Stimulated activated CD8-positive, alpha-beta memory T cell treated with anti-CD3 and anti-CD28 coated beads, Interleukin-12 subunit alpha, Interleukin-12 subunit beta, amount 100 ng/mL, for 24 hours (primary cell): ENCODE results near the gene EGR2.

Experiments used
- DNase-seq: peaks from one replicate; pipeline ENCODE4 v3.0.0-alpha.2; 2020; ENCODE audit errors: extremely low read depth

Gene EGR2

DNA sequence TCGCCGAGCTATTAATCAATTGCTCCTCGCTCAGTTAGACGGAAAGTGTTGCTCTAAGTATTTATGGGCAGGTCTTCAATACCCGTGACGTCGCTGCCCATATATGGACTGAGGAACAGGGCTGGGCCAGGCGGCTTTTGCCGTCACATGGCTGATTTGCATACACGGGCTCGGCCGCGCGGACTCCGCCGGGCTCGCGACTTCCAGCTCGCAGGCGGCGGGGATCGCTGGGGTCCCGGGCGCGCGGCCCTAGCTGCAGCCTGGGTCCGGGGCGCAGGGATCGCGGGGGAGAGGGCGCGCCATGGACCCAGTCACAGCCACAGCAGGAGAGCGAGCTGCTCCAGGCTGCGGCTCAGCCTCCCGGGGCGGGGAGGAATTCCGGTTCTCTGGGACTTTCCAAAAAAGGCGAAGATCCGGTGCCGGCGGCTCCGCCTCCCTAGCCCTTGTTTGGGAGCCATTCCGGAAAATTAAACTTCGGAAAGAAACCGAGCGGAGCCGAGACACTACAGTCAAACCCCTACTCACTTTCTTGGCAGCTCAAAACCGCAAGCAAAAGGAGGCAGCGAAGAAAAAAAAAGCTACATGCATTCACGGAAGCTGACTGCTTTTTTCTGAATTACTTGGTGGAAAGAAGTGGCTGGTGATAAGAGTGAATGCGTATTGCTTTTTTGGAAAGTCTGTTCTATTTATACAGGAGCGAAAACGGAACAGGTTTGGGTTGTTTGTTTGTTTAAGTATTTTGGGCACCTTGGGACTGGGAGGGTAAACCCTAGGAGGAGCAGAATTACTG lies at the start of gene EGR2:
Gene EGR2, minus strand, starts transcription at position 36 of the 790 bp plus-strand sequence. CDS start 337 bp downstream, outside the sequence.
- peak; percentile 83 for DNase-seq

DNA sequence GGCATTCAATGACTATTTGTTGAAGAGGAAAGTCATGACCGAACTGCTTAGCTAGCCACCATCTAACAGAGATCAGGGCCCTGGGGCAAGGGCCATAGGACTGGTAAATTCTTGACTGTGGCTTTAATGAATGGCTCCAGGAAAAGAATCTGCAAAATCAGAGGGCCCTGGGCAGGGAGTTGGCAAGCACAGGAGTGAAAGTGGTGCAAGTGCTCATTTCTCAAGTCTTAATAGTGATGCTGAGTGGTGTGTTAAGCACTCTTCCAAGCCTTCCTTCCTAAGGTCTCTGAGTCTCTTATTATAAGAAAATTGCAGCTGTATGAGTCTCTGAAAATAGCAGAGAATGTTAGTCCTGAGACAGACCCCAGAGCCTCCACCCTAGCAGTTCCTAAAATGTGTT lies 46.3 kb upstream of the EGR2 start:
- DNase-seq, result no peak

DNA sequence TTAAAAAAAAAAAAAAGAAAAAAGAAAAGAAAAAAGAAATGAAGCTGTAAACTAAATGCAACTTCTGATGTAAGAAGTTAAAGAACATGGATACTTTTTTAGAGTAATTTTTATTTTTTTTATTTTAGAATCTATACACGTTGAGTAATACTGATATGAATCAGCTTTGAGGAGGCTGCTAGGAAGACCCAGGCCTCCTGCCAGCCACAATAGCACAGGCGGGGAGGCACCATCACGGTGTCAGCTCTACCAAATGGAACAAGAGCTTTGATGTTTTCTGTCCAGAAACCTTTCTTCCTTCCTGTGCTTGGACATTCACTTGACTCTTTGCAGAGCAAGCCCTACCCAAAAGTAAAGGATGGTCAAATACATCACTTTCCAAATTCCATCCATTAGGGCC lies 45.3 kb upstream of the EGR2 start:
- no peak for DNase-seq

DNA sequence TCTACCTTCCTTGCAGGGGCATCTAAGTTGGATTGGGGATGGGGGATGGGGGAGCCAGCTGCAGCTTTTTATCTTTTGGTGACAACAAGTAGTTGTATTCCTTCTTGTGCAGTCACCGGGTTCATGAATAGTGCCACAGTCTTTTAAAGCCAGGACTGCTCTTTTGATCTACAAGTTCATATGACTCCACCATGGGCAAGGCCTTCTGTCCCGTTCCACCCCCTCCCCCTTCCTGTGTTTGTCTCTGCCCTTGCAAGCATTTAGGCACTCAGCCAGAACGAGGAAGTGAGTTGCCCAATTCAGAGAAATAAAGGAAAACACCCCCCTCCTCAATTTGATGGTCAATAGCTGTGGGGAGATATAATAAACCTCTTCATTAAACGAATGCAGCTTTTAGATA lies 44.8 kb upstream of the EGR2 start:
- DNase-seq, result no peak

DNA sequence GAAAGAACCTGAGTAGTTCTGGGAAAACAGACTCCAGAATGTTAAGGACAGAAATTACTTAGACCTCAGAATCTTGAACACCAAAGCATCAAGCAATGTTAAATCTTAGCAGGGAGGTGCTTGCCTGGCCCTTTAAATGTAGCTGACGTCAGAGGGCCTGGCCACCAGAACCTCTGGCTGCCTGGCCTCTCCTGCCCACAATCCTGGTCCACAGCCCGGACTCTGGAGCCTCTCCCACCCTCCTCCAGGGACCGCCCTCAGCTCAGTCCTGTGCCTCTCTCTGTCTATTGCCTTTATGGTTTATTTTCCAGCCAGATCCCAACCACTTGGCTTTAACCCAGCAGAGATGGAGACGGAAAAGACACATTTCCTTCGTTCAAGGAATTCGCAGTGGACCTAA lies 42.2 kb upstream of the EGR2 start:
- no peak for DNase-seq

DNA sequence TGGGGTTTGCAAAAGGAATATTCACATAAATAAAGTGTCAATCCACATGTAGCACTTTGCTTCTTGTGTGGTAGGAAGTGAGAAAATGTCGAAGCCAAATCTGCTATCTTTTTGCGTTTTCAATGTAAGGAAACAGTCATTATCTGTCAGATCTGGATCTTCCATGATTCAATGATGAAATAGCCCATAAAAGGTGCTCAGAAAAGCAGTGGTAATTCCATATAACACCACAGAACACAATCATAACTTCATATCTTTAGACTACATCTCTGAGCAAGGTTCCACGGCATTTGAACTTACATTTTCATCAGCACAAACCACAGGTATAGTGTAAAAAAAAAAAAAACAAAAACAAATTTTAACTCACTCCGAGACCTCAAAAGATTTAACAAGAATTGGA lies 39.9 kb upstream of the EGR2 start:
- no peak for DNase-seq

DNA sequence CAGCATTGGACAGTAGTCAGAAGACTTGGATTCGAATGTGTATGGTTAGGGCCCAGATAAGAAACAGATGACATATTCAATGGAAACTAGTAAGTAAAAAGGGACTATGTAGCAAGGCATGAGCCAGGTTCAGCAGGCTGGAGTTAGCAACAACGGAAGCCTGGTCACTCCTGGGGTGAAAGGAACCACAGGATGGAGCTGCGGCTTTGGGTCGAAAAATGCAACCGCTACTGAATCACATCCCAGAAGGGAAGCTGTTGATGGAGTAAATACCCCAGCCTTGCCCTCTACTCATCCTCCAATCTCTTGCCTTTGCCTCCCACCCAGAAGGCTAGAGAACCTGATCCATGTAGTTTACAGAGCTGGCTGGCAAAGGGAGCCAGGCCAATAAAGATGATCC lies 37.5 kb upstream of the EGR2 start:
- no peak for DNase-seq

DNA sequence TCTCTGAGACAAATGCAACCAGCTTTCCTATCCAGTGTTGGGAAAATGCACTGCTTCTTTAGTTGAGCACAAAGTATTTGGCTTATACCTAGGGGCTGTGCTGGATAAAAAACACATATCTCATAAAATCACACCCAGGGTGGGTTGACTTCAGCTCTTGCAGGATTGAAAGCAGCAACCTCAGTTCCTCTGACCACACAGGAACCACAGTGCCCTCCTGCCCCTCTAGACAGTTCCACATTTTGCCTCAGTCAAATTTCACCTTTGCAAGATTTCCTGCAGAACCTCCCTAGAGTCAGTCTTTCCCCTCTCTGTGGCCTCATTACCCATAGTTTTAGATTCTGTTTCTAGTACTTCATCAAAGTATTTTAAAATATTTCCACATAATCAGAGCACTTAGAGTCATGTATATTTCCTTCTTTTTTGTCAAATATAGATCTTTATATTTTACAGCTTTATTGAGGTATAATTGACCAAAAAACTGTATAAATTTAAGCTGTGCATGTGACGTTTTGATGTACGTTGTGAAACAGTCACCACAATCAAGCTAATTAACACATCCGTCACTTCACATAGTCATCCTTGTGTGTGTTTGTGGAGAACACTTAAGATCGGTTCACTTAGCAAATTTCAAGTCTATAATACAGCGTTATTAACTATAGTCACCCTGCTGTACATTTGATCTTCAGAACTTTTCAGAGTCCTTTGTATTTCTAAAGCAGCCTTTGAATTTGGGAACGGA lies 37.0 kb upstream of the EGR2 start:
- no peak for DNase-seq

DNA sequence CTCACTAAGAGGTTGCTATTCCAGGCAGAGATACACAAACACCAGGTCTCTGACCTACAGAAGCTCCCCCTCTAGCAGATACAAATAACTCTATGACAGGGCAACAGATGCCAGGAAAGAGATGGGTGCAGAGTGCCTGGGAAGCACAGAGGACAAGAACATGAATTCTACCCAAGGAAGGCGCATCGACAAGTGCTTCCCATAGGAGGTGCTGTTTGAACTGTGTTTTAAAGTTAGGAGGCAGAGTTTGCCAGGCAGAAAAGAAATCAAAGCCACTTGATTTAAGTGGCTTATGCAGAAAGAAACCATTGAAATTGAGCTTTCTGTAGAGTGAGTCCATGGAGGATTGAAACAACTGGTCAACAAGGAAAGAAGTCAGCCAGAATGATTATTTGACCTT lies 35.3 kb upstream of the EGR2 start:
- DNase-seq, result no peak

DNA sequence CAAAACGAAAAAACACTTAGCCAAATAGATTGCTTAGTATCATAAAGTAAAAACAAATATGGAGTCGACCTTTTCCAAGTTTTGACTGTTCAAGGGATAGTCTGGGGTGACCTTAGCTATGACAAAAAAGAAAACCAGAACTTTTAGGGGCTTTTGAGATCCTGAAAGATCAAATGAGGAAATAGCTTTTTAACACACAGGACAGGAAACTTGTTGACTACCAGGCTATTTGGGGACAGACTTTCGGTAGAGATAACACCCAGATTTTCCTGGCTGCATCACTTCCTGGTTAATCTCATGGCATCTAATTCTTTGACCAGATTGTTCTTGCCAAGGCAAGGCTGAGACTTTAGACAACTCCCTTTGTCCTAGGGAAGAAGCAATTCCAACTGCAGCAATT lies 34.5 kb upstream of the EGR2 start:
- DNase-seq, result no peak

DNA sequence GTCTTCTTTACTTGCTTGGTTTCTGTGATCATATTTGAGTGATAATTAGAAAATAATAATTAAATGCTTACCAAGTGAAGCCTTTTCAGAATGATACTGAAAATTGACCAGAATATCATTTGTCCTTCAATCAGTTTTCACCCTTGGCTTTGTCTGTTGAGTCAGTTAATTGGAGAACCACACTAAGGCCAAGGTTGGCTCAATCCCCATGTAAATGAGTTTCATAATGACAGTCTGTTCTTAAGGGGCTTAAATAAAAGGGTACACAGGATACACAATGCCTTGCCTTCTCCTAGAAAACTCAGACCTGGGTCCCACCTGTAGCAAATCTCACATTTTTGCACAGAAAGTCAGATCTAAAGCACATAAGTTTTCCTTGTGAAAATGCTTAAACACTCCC lies 31.3 kb upstream of the EGR2 start:
- no peak for DNase-seq

DNA sequence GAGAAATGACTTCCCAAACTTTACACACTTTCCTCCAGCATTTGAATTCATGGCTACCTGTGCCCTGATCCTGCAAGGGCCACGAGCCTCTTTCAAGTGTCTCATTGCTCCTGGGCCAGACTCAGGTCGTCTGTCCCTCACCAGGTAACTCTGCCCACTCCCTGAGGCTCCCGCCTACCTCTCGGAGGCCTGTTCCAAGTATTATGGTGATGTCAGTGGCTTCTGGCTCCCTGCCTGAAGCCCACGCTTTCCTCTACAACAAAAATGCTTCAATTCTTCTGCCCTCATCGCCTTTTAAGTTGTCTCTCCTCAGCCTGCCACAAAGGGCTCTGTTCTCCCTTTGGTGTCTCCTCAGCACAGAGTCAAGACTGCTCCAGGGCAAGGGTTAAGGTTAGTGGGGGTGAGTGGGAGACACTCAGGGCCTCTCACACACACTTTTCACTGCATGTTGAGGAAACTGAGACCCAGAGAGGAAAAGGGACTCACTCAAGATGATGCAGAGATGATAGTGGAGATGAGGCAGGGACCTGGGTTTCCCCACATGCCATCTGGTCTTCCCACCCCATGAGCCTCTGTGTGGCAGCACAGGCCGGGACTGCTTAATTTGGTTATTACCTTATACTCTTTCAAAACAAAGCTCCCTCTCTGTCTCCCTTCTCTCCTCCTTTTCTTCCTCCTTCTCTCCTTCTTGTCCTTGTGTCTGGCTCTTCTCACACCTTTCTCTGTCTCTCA lies 28.3 kb upstream of the EGR2 start:
- no peak for DNase-seq

DNA sequence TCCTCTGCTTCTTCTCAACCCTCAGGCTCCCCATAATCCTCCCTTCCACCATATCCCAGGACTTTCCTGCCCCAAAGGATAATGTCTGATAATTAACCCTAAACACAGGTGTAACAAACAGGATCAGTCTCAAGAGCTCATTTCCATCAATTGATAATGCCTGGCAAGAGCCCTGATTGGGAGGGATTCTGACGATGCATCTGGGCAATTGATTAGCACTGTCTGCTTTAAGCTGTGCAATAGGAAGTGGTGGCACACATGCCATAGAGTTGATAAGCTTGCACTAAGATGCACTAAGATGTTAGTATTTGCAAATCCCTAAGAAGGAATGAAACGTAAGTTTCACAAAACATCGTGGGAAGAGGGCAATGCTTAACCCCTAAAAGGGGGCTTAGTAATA lies 27.4 kb upstream of the EGR2 start:
- no peak for DNase-seq

DNA sequence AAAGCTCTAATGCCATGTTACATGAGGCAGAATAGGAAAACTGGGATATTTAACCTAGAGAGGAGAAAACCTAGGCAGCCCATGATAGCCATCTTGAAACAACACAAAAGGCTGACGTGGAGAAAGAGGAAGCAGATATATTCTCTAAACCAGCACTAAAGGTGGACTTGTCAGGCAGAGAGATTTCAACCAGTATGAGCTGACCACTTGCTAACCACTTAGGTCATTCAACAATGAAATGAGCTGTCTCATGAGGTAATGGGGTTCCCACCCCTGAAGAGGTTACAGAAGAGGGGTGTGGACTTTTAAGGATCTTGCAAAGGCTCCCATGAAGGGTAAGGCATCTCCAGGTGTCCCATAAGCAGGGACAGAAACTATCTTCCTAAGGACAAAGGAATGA lies 26.8 kb upstream of the EGR2 start:
- DNase-seq, result no peak

DNA sequence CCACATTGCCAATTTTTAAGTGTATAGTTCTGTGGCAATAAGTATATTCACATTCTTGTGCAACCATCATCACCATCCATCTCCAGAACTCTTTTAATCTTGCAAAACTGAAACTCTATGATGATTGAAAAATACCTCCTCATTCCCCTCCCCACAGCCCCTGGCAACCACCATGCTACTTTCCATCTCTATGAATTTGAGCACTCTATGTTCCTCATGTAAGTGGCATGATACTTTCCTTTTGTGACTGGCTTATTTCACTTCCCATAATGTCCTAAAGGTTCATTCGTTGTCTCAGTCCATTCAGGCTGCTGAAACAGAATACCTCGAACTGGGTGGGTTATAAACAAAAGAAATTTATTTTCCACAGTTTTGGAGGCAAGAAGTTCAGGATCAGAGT lies 23.4 kb upstream of the EGR2 start:
- no peak for DNase-seq

DNA sequence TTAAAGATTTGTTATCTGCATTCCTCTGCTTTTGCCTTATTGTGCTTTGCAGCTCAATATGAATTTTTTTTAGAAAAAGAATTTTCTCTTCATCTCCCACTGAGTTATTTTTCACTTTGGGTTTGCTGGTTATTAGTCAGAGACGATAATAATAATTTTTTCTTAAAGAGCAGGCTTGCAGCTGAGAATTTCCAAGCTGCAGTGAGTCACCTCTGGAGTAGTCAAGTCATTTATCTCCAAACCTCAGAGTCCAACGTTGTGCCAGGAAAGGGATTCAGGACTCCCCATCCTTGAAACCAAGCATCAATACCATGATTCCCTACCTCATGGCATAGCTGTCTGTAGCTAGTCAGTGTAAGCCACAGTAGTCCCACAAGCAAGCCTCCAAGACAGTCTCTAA lies 15.2 kb upstream of the EGR2 start:
- DNase-seq, result no peak

DNA sequence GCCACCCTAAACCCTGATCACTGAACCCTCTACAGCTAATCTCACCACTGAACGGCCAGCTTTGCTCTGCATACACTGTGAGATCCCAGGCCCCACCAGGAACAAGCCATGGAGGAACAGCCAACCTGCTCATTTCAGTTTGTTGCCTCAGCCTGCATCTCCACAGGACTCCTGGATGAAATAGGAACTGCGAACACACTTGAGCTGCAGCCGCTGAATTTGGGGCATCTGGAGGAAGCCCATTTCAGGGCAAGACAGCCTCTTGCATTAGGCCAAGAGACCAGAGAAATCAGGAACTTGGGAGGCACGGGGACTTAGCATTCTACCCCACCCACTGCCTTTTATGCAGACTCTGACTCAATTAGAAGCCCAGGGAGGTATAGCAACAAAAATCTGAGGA lies 14.5 kb upstream of the EGR2 start:
- no peak for DNase-seq

DNA sequence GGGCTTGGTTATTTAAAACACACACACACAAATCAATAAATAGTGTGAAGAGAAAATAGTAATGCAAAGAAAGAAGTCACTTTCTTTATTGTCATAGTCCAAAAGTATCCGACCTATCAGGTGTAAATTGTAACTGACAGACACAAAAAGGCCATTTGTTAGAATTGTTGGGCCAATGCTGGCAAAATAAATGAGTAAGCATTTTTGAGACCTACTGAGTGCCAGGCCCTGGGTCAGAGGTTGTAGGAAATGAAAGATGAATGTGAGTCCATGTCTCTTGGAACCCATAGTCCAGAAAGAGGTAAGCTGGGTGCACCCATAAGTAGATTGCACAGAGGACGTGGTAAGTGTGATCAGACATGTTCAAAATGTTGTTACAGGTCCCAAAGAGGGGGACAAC lies 13.5 kb upstream of the EGR2 start:
- DNase-seq, result no peak

DNA sequence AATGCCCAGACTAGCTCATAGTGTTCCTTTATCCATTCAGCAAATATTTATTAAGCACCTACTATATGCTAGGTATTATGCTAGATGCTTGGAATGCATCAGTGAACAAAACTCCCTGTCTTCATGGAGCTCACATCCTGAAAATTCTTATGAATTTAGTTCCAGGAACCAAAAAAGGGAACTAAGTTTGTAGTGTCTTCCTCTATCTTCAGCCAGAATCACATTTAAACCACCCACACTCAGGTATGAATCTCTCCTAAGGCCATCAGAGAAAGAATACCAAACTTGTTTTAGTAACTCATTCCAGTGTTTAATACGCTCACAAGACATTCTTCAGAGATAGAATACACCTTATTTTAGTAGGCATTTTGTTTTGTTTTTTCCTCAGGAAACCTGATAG lies 10.1 kb upstream of the EGR2 start:
- DNase-seq, result no peak

DNA sequence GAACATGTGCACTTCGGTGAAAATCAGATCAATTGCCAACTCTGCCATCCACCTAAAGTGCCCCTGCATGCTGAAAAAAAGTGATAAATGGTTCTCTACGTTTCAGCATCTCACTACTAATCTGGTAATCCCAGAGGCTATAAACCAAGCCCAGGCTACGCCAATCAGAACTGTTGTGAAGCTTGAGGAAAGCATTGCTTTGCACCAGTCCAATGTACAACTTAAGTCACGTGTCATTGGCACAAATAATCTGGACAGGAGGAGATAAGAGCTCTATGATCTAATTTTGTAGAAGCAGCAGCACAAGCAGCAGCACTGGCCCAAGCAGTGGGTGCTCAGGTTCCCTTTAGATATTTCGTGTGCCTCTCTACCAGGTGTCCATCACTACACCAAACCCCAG lies 4.4 kb upstream of the EGR2 start:
- DNase-seq, result no peak

DNA sequence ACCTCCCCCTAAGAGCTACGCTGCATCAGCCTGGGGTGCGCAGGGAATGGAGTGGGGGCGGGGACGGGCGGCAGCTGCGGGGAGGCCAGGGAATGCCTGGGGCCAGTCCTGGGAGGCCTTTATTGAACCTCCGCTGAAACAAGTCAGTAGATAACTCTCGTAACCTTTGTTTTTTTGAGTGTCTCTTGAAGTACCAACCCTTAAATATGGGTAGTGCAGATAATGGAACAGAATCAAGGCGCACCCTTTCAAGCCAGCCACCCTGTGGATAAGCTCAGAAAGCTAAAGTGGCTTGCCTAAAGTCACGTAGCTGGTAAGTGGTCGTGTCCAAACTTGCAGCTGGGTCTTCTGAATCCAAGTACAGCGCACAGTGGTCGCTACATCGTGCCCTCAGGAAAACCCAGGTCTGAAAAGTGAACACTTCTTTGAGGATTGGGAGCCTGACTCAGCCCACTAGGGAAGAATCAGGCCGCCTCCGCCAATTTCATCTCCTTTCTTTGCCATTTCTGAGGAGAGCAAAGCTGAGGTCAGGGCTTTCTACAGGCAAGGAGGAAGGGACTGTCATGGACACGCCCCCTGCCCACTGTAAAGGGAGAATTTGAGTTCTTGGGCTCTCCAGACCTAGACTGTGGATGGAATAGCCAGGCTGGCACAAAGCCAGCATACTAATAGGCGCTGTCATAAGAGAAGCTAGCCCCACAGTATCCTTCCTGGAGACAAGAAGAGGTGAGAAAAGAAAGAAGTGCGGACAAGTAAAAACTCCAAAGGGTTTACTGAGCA lies 3.2 kb upstream of the EGR2 start:
- DNase-seq, result no peak

DNA sequence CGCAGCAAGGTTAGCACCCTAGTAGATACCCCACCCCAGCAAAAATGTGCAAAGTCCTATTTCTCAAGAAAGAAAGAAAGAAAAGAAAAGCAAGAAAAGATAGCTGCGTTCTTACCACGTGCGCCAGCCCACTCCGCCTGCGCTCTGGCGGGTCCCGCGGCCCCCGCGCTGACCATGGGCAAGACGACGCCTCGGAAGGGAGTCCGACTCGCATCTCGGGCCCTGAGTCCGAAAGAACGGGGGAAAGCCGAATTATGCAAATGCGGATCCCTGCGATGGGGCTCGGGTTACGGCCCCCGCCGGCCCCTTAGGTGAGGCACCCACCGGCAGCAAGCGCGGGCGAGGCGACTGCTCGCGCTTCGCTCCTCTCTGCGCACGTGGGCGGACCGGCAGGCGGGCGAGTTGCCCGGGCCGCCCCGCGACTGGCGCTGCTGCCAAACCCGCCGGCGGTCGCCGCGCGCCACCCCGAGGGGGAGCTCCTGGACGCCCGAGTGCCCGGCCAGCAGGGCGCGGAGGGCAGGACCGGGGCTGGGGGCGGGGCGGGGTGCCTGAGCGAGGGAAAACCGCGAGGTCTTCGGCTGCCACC lies 2.4 kb upstream of the EGR2 start:
- DNase-seq, result no peak
